Body of pancreas (tissue), 4 donors: ENCODE results near the gene PTCD1.

Source experiments
- POLR2A ChIP-seq, 3 donors: fragments of 450-650 bp; IDR thresholded peaks; one replicate each; pipeline ENCODE4 v1.6.1; 2016; ENCODE audit warnings: antibody characterized with exemption in 3 of 3, mild to moderate bottlenecking in 2 of 3
- TF ChIP-seq, protein P1 (sequence below), 7 experiments: fragments of 450-650 bp in 4 of 7; fragments of 200-600 bp in 3 of 7; sonication (generic) in 3 of 7; IDR thresholded peaks; one replicate each; pipeline ENCODE4 v1.5.1; 2016 to 2019; ENCODE audit warnings: antibody characterized with exemption in 7 of 7

DNA sequence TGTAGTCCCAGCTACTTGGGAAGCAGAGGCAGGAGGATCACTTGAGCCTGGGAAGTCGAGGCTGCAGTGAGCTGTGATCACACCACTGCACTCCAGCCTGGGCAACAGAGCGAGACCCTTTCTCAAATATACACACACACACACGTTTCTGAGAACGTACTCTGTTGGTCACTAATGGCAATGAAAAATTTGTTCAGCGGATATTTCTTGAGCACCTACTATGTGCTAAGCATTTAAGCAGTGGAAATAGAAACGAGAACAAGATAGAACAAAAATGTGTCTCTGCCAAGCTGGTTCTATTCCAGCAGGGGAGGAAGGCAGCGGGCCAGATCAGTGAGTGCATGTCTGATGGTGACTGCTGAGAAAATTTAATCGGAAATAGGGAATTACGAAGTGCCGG lies 55.4 kb downstream of the PTCD1 start:
- TF ChIP-seq, protein P1, sequence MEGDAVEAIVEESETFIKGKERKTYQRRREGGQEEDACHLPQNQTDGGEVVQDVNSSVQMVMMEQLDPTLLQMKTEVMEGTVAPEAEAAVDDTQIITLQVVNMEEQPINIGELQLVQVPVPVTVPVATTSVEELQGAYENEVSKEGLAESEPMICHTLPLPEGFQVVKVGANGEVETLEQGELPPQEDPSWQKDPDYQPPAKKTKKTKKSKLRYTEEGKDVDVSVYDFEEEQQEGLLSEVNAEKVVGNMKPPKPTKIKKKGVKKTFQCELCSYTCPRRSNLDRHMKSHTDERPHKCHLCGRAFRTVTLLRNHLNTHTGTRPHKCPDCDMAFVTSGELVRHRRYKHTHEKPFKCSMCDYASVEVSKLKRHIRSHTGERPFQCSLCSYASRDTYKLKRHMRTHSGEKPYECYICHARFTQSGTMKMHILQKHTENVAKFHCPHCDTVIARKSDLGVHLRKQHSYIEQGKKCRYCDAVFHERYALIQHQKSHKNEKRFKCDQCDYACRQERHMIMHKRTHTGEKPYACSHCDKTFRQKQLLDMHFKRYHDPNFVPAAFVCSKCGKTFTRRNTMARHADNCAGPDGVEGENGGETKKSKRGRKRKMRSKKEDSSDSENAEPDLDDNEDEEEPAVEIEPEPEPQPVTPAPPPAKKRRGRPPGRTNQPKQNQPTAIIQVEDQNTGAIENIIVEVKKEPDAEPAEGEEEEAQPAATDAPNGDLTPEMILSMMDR (IDR thresholded peaks at IDR 0.05) = no peak
- TF ChIP-seq POLR2A (IDR thresholded peaks at IDR 0.05) = no peak
